D721Med (cell line): ENCODE data around the gene MYO19.
"Not testable (repeated sequence)": the region's sequence is repeated elsewhere in the genome, so short reads cannot be mapped to it uniquely, and the experiment has no call there.

ENCODE experiments used
- DNase-seq: peaks from one replicate; pipeline ENCODE4 v3.0.0; 2011; ENCODE audit warnings: low spot score; ENCODE audit not compliant: insufficient read length
- FAIRE-seq: peaks from 2 replicates; lab custom pipeline; 2011; peaks lifted over from hg19 to GRCh38; lab: Jason Lieb, UNC
- CTCF ChIP-seq: IDR thresholded peaks from 2 replicates; pipeline ENCODE4 v1.5.1; 2012; ENCODE audit warnings: mild to moderate bottlenecking, control low read depth; ENCODE audit not compliant: insufficient read depth; ENCODE audit errors: missing control alignments

MYO19 gene

GRCh38 chr17:36461330-36462110 lies 73.1 kb downstream of the MYO19 start:
- FAIRE-seq = no peak
- TF ChIP-seq CTCF = no peak
- no peak for DNase-seq

GRCh38 chr17:36460265-36460937 lies 74.3 kb downstream of the MYO19 start:
- FAIRE-seq (no peak), DNase-seq (no peak)
- no peak for TF ChIP-seq CTCF

DNA sequence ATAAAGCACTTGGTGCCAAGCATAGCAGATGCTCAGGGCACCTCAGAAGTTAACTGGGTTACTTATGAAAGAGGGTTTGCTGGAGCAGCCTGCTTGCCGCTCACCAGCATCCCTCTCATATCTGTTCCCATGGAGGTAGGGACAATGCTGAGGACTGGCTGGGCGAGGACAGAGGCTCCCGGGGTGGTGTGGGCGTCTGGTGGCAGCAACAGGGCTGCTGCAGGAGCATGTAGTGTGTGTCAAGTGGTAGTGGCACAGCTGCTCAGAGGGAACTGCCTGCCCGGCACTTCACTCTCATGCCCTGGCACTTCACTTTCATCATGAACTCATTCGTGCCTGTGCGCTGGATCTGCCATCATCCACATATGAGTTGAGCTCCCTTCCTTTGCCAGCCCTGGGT lies 75.1 kb downstream of the MYO19 start:
- FAIRE-seq (no peak), DNase-seq (no peak)
- TF ChIP-seq CTCF = no peak

DNA sequence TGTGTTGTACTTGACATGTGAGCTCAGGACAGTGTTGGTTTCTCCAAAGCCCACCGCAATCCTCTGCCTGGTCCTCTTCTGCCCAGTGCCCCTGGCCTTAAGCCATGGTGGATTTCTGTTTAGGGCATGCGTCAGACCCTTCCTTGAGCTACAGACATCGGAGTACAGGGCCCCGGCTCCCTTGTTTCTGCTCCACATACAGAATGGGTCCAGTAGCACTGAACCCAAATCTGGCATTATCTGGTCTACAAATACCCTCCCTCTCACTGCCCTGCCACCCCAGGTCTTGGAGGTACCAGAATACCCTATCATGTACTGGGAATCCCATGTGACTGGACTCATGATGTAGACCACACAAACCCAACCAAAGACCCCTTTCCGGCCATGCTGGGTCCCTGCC lies 75.6 kb downstream of the MYO19 start:
- DNase-seq (no peak), FAIRE-seq (no peak)
- TF ChIP-seq CTCF = no peak

- not testable (repeated sequence) for DNase-seq, FAIRE-seq
Measured at GRCh38 chr17:36457701-36458100, 77.0 kb downstream of the MYO19 start.

DNA sequence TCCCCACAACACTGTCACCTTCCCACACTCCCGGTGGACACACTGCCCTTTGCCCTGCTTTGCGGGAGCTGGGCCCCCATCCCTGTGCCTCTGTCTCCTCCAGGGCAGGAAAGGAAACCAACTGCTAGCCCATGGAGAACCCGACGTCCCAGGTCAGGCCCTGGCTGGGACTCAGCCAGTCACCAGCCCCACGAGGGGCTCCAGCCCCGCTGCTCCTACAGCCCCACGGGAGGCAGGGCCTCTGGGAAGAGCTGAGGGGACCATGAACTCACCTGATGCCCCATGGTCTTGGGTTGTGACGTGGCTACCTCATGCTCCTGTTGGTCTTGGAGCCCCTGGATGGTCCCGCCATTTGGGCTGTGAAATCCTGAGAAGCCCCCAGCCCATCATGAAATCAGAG lies 81.8 kb downstream of the MYO19 start:
- DNase-seq, FAIRE-seq: not testable (repeated sequence)

DNA sequence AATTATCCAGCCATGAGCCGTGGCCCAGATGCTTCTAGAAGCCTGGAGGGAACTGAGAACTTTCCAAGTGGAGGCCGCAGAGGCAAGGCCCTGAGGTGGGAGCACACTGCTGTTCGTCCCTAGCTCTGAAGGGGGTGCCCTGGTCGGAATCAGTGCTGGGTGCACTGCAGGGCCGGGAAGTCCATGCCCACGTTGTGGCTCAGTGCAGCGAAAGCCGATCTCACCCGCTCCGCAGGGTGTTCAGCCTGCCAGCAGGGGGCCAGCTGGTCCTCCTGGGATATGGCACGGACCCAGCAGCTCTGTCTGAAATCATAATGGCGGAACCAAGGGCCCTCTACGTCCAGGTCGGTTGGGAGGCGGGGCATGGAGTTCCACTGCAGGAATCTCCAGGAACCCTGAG lies 84.7 kb downstream of the MYO19 start:
- DNase-seq, FAIRE-seq: not testable (repeated sequence)
- TF ChIP-seq CTCF = peak; percentile 1
